AG09319 (cell line): ENCODE results near the gene NPIPB6.

Source experiments
- DNase-seq: peaks from one replicate; pipeline ENCODE4 v3.0.0-alpha.2; 2010; ENCODE audit warnings: low read depth; ENCODE audit errors: extremely low read depth
- TF ChIP-seq, protein P1 (sequence below): IDR thresholded peaks from 2 replicates; pipeline ENCODE4 v1.5.1; 2011; ENCODE audit warnings: low read depth, mild to moderate bottlenecking, inconsistent platforms, low read length, moderate library complexity

The NPIPB6 gene

DNA sequence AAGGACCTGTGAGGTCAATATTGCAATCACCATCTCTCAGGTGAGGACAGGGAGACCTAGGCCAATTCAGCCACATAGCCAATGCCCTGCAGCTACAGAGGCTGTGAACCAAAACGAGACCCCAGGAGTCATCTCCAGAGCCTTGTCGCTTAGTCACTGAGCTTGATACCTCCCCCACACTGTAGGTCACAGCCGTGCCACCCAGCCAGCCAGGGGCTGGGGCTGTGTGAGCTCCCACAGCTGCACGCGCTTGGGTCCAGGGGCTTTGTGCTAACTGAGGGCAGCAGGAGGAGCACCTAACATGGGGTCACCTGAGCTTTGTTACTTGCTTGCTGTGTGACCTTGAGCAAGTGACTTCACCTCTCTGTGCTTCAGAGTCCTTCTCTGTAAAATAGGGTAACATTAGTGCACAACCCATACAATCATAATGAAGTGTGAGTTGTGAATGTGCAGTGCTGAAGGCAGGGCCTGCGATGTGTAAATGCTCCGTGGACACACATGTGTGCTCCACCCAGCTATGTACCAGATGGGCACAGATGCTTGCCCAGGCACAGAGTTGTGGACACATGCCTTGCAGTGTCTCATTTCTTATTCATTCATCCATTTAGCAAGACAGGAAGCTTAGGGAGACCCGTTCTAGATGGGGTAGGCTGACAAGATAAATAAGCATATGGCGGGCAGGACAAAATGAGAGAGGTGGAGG, 45.1 kb downstream of the NPIPB6 start:
- TF ChIP-seq, protein P1, sequence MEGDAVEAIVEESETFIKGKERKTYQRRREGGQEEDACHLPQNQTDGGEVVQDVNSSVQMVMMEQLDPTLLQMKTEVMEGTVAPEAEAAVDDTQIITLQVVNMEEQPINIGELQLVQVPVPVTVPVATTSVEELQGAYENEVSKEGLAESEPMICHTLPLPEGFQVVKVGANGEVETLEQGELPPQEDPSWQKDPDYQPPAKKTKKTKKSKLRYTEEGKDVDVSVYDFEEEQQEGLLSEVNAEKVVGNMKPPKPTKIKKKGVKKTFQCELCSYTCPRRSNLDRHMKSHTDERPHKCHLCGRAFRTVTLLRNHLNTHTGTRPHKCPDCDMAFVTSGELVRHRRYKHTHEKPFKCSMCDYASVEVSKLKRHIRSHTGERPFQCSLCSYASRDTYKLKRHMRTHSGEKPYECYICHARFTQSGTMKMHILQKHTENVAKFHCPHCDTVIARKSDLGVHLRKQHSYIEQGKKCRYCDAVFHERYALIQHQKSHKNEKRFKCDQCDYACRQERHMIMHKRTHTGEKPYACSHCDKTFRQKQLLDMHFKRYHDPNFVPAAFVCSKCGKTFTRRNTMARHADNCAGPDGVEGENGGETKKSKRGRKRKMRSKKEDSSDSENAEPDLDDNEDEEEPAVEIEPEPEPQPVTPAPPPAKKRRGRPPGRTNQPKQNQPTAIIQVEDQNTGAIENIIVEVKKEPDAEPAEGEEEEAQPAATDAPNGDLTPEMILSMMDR: no peak

DNA sequence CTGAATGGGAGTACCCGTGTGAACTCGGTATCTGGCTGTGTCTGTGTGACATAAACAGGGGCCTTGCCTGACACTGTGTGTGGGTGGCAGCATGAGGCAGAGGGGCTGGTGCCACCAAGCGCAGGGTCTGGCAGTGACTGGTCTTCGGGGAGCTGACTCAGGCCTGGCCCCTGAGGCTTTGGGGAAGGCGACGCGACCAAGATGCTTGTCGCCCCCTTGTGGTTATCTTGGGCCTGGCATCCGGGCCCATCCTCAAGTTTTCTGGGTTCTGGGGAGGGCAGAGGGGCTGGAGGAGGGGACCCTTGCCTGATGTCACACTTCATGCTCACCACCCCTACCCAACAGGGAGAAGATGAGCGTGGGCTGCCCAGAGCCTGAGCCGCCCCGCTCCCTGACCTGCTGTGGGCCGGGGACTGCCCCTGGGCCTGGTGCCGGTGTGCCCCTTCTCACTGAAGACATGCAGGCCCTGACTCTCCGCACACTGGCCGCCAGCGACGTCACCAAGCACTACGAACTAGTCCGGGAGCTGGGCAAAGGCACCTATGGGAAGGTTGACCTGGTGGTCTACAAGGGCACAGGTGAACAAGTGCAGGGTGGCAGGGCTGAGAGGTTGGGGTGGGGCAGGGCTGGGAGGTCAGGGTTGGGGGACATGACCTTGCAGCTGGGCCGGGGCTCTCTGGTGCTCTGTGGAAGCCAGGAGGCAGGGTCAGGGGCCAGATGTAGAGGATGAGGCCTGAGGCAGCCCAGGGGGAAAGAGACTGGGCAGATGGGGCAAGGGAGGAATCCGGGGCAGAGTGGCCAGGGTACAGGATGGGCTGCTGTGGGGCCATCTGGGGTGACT, 46.0 kb downstream of the NPIPB6 start:
- TF ChIP-seq, protein P1: peak; percentile 83

More for the DNA sequence above, 45.1 kb downstream of the NPIPB6 start:
- DNase-seq: no peak

DNA sequence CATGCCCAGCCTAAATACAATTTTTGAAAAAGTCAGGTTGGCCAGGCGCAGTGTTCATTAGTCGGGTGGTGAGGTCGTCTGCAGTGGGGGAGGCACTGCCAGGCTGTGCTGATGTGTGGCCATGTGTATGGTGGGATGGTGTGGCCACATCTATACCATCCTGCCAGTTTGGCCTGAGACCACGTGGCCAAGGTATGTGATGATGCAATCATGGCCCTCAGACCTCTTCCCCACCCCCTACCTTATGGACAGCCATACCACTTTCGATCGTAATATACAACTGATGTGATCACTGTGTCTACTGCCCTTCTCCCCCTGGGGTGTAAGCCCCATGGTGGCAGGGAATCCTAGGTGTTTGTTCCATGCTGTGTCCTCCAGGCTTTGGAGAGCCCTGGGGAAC, 47.3 kb downstream of the NPIPB6 start:
- DNase-seq: no peak
- TF ChIP-seq, protein P1: no peak

More for the DNA sequence above, 46.0 kb downstream of the NPIPB6 start:
- DNase-seq: no peak

DNA sequence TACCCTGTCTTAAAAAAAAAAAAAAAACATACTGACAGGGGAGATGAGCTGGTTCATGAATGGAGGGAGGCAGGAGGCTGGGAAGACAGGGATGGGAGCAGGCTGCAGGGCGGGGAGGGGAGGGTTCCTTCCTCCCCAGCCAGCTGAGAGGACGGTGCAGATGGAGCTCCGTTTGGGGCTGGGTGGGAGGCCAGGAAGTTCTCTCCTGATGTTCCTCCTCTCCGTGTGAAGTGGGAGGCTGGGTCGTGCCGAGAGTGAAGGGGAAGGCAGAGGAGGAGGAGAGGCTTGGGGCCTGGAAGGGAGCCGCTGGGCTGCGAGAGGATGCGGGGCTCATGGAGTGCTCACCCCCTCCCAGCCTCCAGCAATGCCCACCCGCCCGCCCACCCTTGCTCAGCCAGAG, 49.7 kb downstream of the NPIPB6 start:
- TF ChIP-seq, protein P1: no peak
- no peak for DNase-seq

DNA sequence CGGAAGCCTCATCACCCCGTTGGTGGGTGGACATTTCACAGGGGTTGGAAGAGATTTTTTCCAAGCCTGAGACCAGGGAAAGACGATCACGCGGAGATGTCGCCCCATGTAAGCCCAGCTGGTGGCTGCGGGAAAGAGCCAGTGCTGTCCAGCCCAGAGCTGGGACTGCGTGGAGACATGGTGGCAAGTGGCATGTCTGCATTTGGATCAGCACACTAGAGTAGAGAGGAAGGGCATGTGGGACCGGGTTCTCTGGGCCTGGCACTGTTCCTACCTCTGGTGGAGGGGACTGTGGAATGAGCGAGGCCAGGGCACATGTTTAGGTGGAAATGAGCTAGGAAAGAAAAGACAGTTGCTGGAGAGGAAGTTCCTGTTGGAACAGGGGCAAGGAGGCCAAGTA, 51.0 kb downstream of the NPIPB6 start:
- no peak for DNase-seq
- TF ChIP-seq, protein P1: no peak

DNA sequence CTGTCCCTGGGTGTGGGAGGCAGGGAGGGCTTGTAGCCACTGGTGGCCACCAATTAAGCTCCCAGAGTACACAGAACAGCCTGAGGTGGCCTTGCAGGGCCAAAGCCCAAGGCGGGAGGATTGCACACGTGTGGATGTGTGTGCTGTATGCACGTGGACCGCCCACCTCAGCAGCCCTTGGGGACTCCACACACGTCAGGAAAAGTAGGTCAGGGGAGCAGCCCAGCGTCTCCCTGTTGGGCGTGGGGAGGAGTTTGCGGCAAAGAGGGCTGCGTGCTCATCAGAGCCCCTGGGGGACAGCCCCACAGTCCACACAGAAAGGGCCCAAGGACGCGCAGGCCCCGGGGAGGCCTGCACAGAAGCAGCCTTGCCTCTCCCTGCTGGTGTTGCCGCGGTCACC, 51.4 kb downstream of the NPIPB6 start:
- DNase-seq: no peak
- TF ChIP-seq, protein P1: no peak

DNA sequence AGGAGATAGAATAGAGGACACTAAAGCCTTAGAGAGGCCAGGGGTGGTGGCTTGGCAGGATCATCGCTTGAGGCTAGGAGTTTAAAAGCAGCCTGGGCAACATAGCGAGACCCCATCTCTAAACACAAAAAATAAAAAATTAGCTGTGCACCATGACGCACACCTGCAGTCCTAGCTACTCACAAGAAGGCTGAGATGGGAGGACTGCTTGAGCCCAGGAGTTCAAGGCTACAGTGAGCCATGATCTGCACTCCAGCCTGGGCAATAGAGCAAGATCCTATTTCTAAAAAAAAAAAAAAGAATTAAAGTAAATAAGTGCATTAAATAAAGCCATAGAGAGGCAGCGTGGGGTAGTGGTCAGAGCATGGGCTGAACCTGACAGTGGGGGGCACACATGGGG, 51.9 kb downstream of the NPIPB6 start:
- TF ChIP-seq, protein P1: no peak
- no peak for DNase-seq
